ENCODE measurements around the gene TCF7L1. TPM values are rescaled to one million over a fixed set of nuclear protein-coding genes. Genes with fewer than 3 reads are reported as not detected.
"Not testable (repeated sequence)": the region's sequence is repeated elsewhere in the genome, so short reads cannot be mapped to it uniquely, and the experiment has no call there.

Gene TCF7L1
- total RNA-seq, 1 donor from 2014 or later: 8.9 TPM

- H3K4me3 ChIP-seq (ENCODE audit: low read length in 3 of 3): no peak overlapping the region
- H3K9me3 ChIP-seq (ENCODE audit: control insufficient read depth in 3 of 3, low read length in 3 of 3): no peaks in the 10 kb centered on the region
- H3K4me1 ChIP-seq (ENCODE audit: control insufficient read depth in 3 of 3, insufficient read depth in 3 of 3, low read length in 3 of 3): no peaks in the 10 kb centered on the region
- no peak overlapping the region for H3K9ac ChIP-seq (ENCODE audit: low read depth in 1 of 3, low read length in 3 of 3)
- no peaks in the 10 kb centered on the region for H3K36me3 ChIP-seq (ENCODE audit: control insufficient read depth in 3 of 3, insufficient read depth in 3 of 3, low read length in 3 of 3)
- no peaks in the 10 kb centered on the region for H3K27me3 ChIP-seq (ENCODE audit: control insufficient read depth in 3 of 3, insufficient read depth in 3 of 3, low read length in 3 of 3)
- no peak overlapping the region for H3K27ac ChIP-seq (ENCODE audit: low read depth, low read length)
Measured at GRCh38 chr2:85145116-85145820, 12.1 kb downstream of the TCF7L1 start.

- H3K4me1 ChIP-seq (ENCODE audit: control insufficient read depth in 3 of 3, insufficient read depth in 3 of 3, low read length in 3 of 3): no peaks in the 10 kb centered on the region
- no peak overlapping the region for H3K4me3 ChIP-seq (ENCODE audit: low read length in 3 of 3)
- no peak overlapping the region for H3K9ac ChIP-seq (ENCODE audit: low read depth in 1 of 3, low read length in 3 of 3)
- no peak overlapping the region for H3K27ac ChIP-seq (ENCODE audit: low read depth, low read length)
- H3K27me3 ChIP-seq (ENCODE audit: control insufficient read depth in 3 of 3, insufficient read depth in 3 of 3, low read length in 3 of 3): no peaks in the 10 kb centered on the region
- no peaks in the 10 kb centered on the region for H3K9me3 ChIP-seq (ENCODE audit: control insufficient read depth in 3 of 3, low read length in 3 of 3)
- no peaks in the 10 kb centered on the region for H3K36me3 ChIP-seq (ENCODE audit: control insufficient read depth in 3 of 3, insufficient read depth in 3 of 3, low read length in 3 of 3)
Measured at GRCh38 chr2:85148190-85148589, 15.0 kb downstream of the TCF7L1 start.

- no peak overlapping the region for H3K9ac ChIP-seq (ENCODE audit: low read depth in 1 of 3, low read length in 3 of 3)
- no peak overlapping the region for H3K4me3 ChIP-seq (ENCODE audit: low read length in 3 of 3)
- H3K9me3 ChIP-seq (ENCODE audit: control insufficient read depth in 3 of 3, low read length in 3 of 3): no peaks in the 10 kb centered on the region
- H3K4me1 ChIP-seq (ENCODE audit: control insufficient read depth in 3 of 3, insufficient read depth in 3 of 3, low read length in 3 of 3): peaks cover 1 to 8% (median 7%) of the 10 kb centered on the region in 3 donors
- H3K27ac ChIP-seq (ENCODE audit: low read depth, low read length): no peak overlapping the region
- no peaks in the 10 kb centered on the region for H3K27me3 ChIP-seq (ENCODE audit: control insufficient read depth in 3 of 3, insufficient read depth in 3 of 3, low read length in 3 of 3)
- no peaks in the 10 kb centered on the region for H3K36me3 ChIP-seq (ENCODE audit: control insufficient read depth in 3 of 3, insufficient read depth in 3 of 3, low read length in 3 of 3)
Measured at GRCh38 chr2:85151026-85151425, 17.8 kb downstream of the TCF7L1 start.

- Histone ChIP-seq H3K4me3 (ENCODE audit: low read length in 3 of 3) (no peak overlapping the region), H3K4me1 (ENCODE audit: control insufficient read depth in 3 of 3, insufficient read depth in 3 of 3, low read length in 3 of 3) (peaks cover 5 to 20% (median 14%) of the 10 kb centered on the region in 3 donors), H3K36me3 (ENCODE audit: control insufficient read depth in 3 of 3, insufficient read depth in 3 of 3, low read length in 3 of 3) (no peaks in the 10 kb centered on the region), H3K27me3 (ENCODE audit: control insufficient read depth in 3 of 3, insufficient read depth in 3 of 3, low read length in 3 of 3) (peaks cover 0 to 1% (median 0%) of the 10 kb centered on the region in 3 donors), H3K27ac (ENCODE audit: low read depth, low read length) (no peak overlapping the region), H3K9ac (ENCODE audit: low read depth in 1 of 3, low read length in 3 of 3) (no peak overlapping the region), H3K9me3 (ENCODE audit: control insufficient read depth in 3 of 3, low read length in 3 of 3) (no peaks in the 10 kb centered on the region)
Measured at GRCh38 chr2:85152895-85153294, 19.7 kb downstream of the TCF7L1 start.

GRCh38 chr2:85154048-85154753, 21.0 kb downstream of the TCF7L1 start:
- Histone ChIP-seq H3K4me1 (ENCODE audit: control insufficient read depth in 3 of 3, insufficient read depth in 3 of 3, low read length in 3 of 3) (peaks cover 10 to 24% (median 22%) of the 10 kb centered on the region in 3 donors), H3K4me3 (ENCODE audit: low read length in 3 of 3) (no peak overlapping the region), H3K27me3 (ENCODE audit: control insufficient read depth in 3 of 3, insufficient read depth in 3 of 3, low read length in 3 of 3) (peaks cover 0 to 2% (median 0%) of the 10 kb centered on the region in 3 donors), H3K9ac (ENCODE audit: low read depth in 1 of 3, low read length in 3 of 3) (no peak overlapping the region), H3K27ac (ENCODE audit: low read depth, low read length) (no peak overlapping the region), H3K36me3 (ENCODE audit: control insufficient read depth in 3 of 3, insufficient read depth in 3 of 3, low read length in 3 of 3) (no peaks in the 10 kb centered on the region), H3K9me3 (ENCODE audit: control insufficient read depth in 3 of 3, low read length in 3 of 3) (no peaks in the 10 kb centered on the region)

GRCh38 chr2:85155082-85155481, 21.9 kb downstream of the TCF7L1 start:
- not testable (repeated sequence) for H3K9me3 ChIP-seq (ENCODE audit: control insufficient read depth in 3 of 3, low read length in 3 of 3); H3K27ac ChIP-seq (ENCODE audit: low read depth, low read length); H3K4me3 ChIP-seq (ENCODE audit: low read length in 3 of 3); H3K36me3 ChIP-seq (ENCODE audit: control insufficient read depth in 3 of 3, insufficient read depth in 3 of 3, low read length in 3 of 3); H3K9ac ChIP-seq (ENCODE audit: low read depth in 1 of 3, low read length in 3 of 3); H3K27me3 ChIP-seq (ENCODE audit: control insufficient read depth in 3 of 3, insufficient read depth in 3 of 3, low read length in 3 of 3)
- peaks cover 11 to 30% (median 26%) of the 10 kb centered on the region in 3 donors for H3K4me1 ChIP-seq (ENCODE audit: control insufficient read depth in 3 of 3, insufficient read depth in 3 of 3, low read length in 3 of 3)

- no peak overlapping the region for H3K9ac ChIP-seq (ENCODE audit: low read depth in 1 of 3, low read length in 3 of 3)
- no peak overlapping the region for H3K4me3 ChIP-seq (ENCODE audit: low read length in 3 of 3)
- H3K4me1 ChIP-seq (ENCODE audit: control insufficient read depth in 3 of 3, insufficient read depth in 3 of 3, low read length in 3 of 3): peaks cover 15 to 31% (median 26%) of the 10 kb centered on the region in 3 donors
- H3K27ac ChIP-seq (ENCODE audit: low read depth, low read length): no peak overlapping the region
- H3K36me3 ChIP-seq (ENCODE audit: control insufficient read depth in 3 of 3, insufficient read depth in 3 of 3, low read length in 3 of 3): no peaks in the 10 kb centered on the region
- no peaks in the 10 kb centered on the region for H3K9me3 ChIP-seq (ENCODE audit: control insufficient read depth in 3 of 3, low read length in 3 of 3)
- H3K27me3 ChIP-seq (ENCODE audit: control insufficient read depth in 3 of 3, insufficient read depth in 3 of 3, low read length in 3 of 3): peaks cover 0 to 2% (median 0%) of the 10 kb centered on the region in 3 donors
Measured at GRCh38 chr2:85156153-85156552, 23.0 kb downstream of the TCF7L1 start.

- H3K4me3 ChIP-seq (ENCODE audit: low read length in 3 of 3): no peak overlapping the region
- H3K9ac ChIP-seq (ENCODE audit: low read depth in 1 of 3, low read length in 3 of 3): no peak overlapping the region
- no peaks in the 10 kb centered on the region for H3K36me3 ChIP-seq (ENCODE audit: control insufficient read depth in 3 of 3, insufficient read depth in 3 of 3, low read length in 3 of 3)
- H3K27me3 ChIP-seq (ENCODE audit: control insufficient read depth in 3 of 3, insufficient read depth in 3 of 3, low read length in 3 of 3): peaks cover 0 to 2% (median 0%) of the 10 kb centered on the region in 3 donors
- H3K4me1 ChIP-seq (ENCODE audit: control insufficient read depth in 3 of 3, insufficient read depth in 3 of 3, low read length in 3 of 3): peaks cover 19 to 35% (median 31%) of the 10 kb centered on the region in 3 donors
- H3K9me3 ChIP-seq (ENCODE audit: control insufficient read depth in 3 of 3, low read length in 3 of 3): no peaks in the 10 kb centered on the region
- no peak overlapping the region for H3K27ac ChIP-seq (ENCODE audit: low read depth, low read length)
Measured at GRCh38 chr2:85156619-85157018, 23.4 kb downstream of the TCF7L1 start.

- no peak overlapping the region for H3K9ac ChIP-seq (ENCODE audit: low read depth in 1 of 3, low read length in 3 of 3)
- H3K36me3 ChIP-seq (ENCODE audit: control insufficient read depth in 3 of 3, insufficient read depth in 3 of 3, low read length in 3 of 3): no peaks in the 10 kb centered on the region
- H3K4me1 ChIP-seq (ENCODE audit: control insufficient read depth in 3 of 3, insufficient read depth in 3 of 3, low read length in 3 of 3): peaks cover 25 to 41% (median 38%) of the 10 kb centered on the region in 3 donors
- H3K9me3 ChIP-seq (ENCODE audit: control insufficient read depth in 3 of 3, low read length in 3 of 3): no peaks in the 10 kb centered on the region
- peaks cover 0 to 2% (median 0%) of the 10 kb centered on the region in 3 donors for H3K27me3 ChIP-seq (ENCODE audit: control insufficient read depth in 3 of 3, insufficient read depth in 3 of 3, low read length in 3 of 3)
- H3K27ac ChIP-seq (ENCODE audit: low read depth, low read length): no peak overlapping the region
- H3K4me3 ChIP-seq (ENCODE audit: low read length in 3 of 3): no peak overlapping the region
Measured at GRCh38 chr2:85157345-85157744, 24.2 kb downstream of the TCF7L1 start.
